Measurements from ENCODE around the gene ZNF287. TPM values are rescaled to one million over a fixed set of nuclear protein-coding genes. Genes with fewer than 3 reads are reported as not detected.
A peak's percentile ranks its signal among the peaks of the same experiment; 100 is the strongest.

The ZNF287 gene
- total and polyA plus RNA-seq, 7 donors, result 0.46 to 8.1 (median 5.0) TPM

- no peak for TF ChIP-seq POLR2AphosphoS5 (IDR thresholded peaks at IDR 0.05)
- TF ChIP-seq POLR2A (IDR thresholded peaks at IDR 0.05), result no peak
- TF ChIP-seq CTCF (IDR thresholded peaks at IDR 0.05), result no peak
- no peak for TF ChIP-seq EP300 (IDR thresholded peaks at IDR 0.05)
- no peaks in the 10 kb centered on the region for H3K9me3 ChIP-seq
- peaks cover 0 to 12% (median 10%) of the 10 kb centered on the region in 4 donors for H3K4me1 ChIP-seq
- H3K27ac ChIP-seq, result no peak overlapping the region
- no peak for DNase-seq
- no peaks in the 10 kb centered on the region for H3K27me3 ChIP-seq
- intact Hi-C loops (cut with DNase I), result no loop called here
- no peaks in the 10 kb centered on the region for H3K36me3 ChIP-seq
- no peak overlapping the region for H3K4me3 ChIP-seq
Measured at GRCh38 chr17:16519021-16519420, 50.0 kb downstream of the ZNF287 start.

- 89 to 91% methylated on average over 7 of the region's 7 CpGs for WGBS, 2 donors
- Histone ChIP-seq H3K4me1 (peaks cover 0 to 12% (median 10%) of the 10 kb centered on the region in 4 donors), H3K36me3 (no peaks in the 10 kb centered on the region), H3K27ac (no peak overlapping the region), H3K9me3 (no peaks in the 10 kb centered on the region), H3K27me3 (no peaks in the 10 kb centered on the region), H3K4me3 (no peak overlapping the region)
- no peak for DNase-seq
- intact Hi-C loops (cut with DNase I), result no loop called here
- TF ChIP-seq CTCF (IDR thresholded peaks at IDR 0.05) (no peak), POLR2A (IDR thresholded peaks at IDR 0.05) (no peak), EP300 (IDR thresholded peaks at IDR 0.05) (no peak)
Measured at GRCh38 chr17:16517477-16517876, 51.5 kb downstream of the ZNF287 start.

GRCh38 chr17:16516594-16517051 is 52.4 kb downstream of the ZNF287 start:
- no peaks in the 10 kb centered on the region for H3K36me3 ChIP-seq
- WGBS, 2 donors, result 51 to 68% methylated on average over 16 of the region's 16 CpGs
- no peaks in the 10 kb centered on the region for H3K27me3 ChIP-seq
- intact Hi-C loops (cut with DNase I), result no loop called here
- no peaks in the 10 kb centered on the region for H3K9me3 ChIP-seq
- H3K4me3 ChIP-seq, result peak overlapping the region in 2 of 4 donors; percentile 21 to 30
- no peak for DNase-seq
- peaks cover 0 to 12% (median 10%) of the 10 kb centered on the region in 4 donors for H3K4me1 ChIP-seq
- peak overlapping the region in 1 of 4 donors; percentile 38 for H3K27ac ChIP-seq
- TF ChIP-seq POLR2A (IDR thresholded peaks at IDR 0.05) (no peak), POLR2AphosphoS5 (IDR thresholded peaks at IDR 0.05) (peak in 1 of 4 donors; percentile 18), CTCF (IDR thresholded peaks at IDR 0.05) (no peak)

- TF ChIP-seq CTCF (IDR thresholded peaks at IDR 0.05) (no peak), EP300 (IDR thresholded peaks at IDR 0.05) (no peak), POLR2A (IDR thresholded peaks at IDR 0.05) (no peak), POLR2AphosphoS5 (IDR thresholded peaks at IDR 0.05) (no peak)
- H3K4me1 ChIP-seq, result peaks cover 0 to 12% (median 10%) of the 10 kb centered on the region in 4 donors
- H3K27me3 ChIP-seq, result no peaks in the 10 kb centered on the region
- intact Hi-C loops (cut with DNase I), result no loop called here
- DNase-seq, result no peak
- no peaks in the 10 kb centered on the region for H3K9me3 ChIP-seq
- no peak overlapping the region for H3K27ac ChIP-seq
- WGBS, 2 donors, result 82 to 88% methylated on average over 4 of the region's 4 CpGs
- no peaks in the 10 kb centered on the region for H3K36me3 ChIP-seq
- no peak overlapping the region for H3K4me3 ChIP-seq
Measured at GRCh38 chr17:16515933-16516332, 53.1 kb downstream of the ZNF287 start.

GRCh38 chr17:16513873-16514272 is 55.1 kb downstream of the ZNF287 start:
- WGBS, 2 donors, result 80 to 87% methylated on average over 6 of the region's 6 CpGs
- no peak overlapping the region for H3K27ac ChIP-seq
- peaks cover 0 to 12% (median 10%) of the 10 kb centered on the region in 4 donors for H3K4me1 ChIP-seq
- intact Hi-C loops (cut with DNase I), result no loop called here
- H3K9me3 ChIP-seq, result no peaks in the 10 kb centered on the region
- TF ChIP-seq CTCF (IDR thresholded peaks at IDR 0.05) (no peak), EP300 (IDR thresholded peaks at IDR 0.05) (no peak), POLR2AphosphoS5 (IDR thresholded peaks at IDR 0.05) (no peak), POLR2A (IDR thresholded peaks at IDR 0.05) (no peak)
- H3K36me3 ChIP-seq, result no peaks in the 10 kb centered on the region
- no peak overlapping the region for H3K4me3 ChIP-seq
- no peaks in the 10 kb centered on the region for H3K27me3 ChIP-seq
- no peak for DNase-seq
